GM21717 (cell line): ENCODE data around the gene PHKB.
"Not testable (repeated sequence)": the region's sequence is repeated elsewhere in the genome, so short reads cannot be mapped to it uniquely, and the experiment has no call there.

ENCODE experiments used
- ATAC-seq: cut with Tn5 transposase; IDR thresholded peaks from one replicate; pipeline ENCODE4 v1.9.1; 2021; ENCODE audit warnings: mild to moderate bottlenecking, moderate library complexity; ENCODE audit not compliant: unreplicated experiment

The PHKB gene

DNA sequence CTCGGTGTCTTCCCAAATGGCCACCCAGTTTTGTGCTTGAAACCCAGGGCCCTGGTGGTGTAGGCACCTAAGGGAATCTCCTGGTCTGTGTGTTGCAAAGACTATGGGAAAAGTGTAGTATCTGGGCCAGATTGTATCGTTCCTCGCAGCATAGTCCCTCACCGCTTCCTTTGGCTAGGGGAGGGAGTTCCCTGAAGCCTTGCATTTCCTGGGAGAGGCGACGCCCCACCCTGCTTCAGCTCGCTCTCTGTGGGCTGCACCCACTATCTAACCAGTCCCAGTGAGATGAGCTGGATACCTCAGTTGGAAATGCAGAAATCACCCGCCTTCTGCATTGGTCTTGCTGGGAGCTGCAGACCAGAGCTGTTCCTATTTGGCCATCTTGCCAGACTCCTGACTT, 93.5 kb downstream of the PHKB start:
- not testable (repeated sequence) for ATAC-seq

DNA sequence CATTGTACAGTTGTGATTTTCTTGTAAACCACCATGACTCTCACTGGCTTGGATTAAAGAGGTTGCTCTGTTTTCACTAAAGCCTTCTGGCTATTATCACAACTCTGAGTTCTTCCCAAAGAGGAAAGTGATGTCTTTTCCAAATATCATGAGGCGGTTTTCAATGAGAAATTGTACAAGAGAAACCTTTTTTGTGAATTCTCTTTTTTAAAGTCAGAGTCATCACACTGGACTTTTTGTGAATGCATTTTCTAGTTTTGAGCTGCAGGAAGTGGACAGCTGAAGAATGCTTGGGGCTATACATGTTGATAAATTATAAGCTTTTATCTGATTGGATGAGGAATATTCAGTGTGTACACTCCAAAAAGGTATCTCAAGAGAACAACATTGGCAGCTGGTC, 100.2 kb downstream of the PHKB start:
- ATAC-seq: no peak

DNA sequence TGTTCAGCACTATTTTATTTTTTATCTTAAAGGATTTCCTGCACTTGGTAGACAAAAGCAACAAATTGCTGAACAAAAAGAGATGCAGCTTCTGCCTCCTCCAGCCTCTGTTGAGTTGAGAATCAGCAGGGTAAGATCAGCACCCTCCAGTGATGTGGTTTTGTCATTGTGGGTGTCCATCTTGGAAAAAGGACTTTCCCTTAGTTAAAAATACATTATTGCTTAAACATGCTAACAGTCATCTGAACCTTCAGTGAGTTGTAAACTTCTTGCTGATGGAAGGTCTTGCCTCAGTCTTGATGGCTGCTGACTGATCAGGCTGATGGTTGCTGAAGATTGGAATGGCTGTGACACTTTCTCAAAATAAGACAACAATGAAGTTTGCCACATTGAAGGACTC, 101.2 kb downstream of the PHKB start:
- no peak for ATAC-seq

DNA sequence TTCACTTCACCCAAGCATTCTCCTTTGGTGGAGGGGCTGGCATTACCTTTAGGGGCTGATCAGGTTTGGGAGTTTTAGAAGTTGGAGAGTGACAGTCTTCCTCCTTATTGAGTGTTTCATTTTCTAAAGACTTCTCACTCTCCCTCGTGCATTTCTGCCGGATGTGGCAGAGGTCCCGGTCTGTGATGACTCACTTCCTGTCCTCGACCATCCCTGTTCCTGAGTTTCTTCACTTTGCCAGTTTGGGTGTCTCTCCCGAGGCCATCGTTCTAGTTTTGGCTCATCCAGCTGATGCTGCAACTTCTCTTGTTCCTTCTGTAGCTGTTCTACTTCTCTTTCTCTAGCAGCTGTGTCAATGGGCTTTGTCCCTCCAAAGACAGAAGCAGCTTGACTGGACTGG, 104.3 kb downstream of the PHKB start:
- no peak for ATAC-seq

DNA sequence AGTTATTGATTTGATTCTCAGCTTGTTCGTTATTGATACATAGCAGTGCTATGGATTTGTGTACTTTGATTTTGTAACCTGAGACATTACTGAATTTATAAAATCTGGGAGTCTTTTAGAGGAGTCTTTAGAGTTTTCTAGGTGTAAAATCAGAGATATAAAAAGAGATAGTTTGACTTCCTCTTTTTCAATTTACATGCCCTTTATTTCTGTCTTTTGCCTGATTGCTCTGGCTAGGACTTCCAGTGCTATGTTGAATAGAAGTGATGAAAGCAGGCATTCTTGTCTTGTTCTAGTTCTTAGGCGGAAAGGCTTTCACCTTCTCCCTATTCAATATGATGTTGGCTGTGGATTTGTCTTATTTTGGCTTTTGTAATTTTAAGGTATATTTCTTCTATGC, 106.2 kb downstream of the PHKB start:
- ATAC-seq: no peak

DNA sequence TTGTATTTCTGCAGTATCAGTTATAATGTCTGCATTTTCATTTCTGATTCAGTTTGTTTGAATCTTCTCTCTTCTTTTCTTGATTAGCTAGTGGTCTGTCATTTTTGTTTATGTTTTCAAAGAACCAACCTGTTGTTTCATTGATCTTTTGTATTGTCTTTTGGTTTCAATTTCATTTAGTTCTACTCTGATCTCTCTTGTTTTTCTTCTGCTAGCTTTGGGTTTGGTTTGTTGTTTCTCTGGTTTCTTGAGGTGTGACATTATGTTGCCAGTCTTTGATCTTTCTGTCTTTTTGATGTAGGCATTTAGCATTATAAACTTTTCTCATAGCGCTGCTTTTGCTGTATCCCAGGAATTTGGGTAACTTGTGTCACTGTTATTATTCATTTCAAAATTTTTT, 107.2 kb downstream of the PHKB start:
- ATAC-seq: no peak

DNA sequence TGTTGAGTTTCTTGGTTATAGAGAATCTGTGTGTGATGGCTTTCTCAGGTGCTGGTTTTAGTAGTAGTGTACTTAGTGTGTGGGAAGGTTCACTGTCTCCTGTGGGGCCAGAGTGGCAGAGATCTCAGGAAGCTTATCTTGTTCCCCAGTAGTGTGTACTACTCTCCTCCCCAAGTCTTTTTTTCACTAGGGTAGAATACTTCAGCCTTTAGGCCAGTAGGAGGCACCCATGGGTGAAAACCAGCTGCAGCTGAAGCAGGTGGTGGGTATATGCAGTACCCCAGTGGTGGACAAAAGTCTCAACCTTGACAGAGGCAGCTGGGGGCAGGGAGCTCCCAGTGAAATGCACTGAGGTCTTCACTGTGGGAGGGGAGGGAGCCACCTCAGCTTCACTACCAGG, 109.9 kb downstream of the PHKB start:
- no peak for ATAC-seq

DNA sequence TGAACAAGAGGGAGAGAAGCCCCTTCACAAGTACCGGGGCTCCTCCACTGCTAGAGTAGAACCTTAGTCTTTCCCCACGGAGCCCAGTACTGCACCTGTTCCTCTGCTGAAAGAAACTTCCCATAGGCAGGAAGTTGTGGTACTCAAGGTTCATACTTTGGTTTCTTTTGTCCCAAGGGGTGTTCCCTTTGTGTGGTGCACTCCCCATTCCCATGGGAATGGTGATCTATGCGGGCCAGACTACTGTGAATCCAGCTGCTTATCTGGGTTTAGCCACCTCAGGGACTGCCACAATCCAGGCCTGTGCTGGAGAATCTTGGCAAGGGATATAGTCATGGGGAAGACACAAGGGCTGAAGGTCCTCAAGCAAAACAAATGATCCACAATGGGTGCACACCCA, 110.6 kb downstream of the PHKB start:
- ATAC-seq: no peak

DNA sequence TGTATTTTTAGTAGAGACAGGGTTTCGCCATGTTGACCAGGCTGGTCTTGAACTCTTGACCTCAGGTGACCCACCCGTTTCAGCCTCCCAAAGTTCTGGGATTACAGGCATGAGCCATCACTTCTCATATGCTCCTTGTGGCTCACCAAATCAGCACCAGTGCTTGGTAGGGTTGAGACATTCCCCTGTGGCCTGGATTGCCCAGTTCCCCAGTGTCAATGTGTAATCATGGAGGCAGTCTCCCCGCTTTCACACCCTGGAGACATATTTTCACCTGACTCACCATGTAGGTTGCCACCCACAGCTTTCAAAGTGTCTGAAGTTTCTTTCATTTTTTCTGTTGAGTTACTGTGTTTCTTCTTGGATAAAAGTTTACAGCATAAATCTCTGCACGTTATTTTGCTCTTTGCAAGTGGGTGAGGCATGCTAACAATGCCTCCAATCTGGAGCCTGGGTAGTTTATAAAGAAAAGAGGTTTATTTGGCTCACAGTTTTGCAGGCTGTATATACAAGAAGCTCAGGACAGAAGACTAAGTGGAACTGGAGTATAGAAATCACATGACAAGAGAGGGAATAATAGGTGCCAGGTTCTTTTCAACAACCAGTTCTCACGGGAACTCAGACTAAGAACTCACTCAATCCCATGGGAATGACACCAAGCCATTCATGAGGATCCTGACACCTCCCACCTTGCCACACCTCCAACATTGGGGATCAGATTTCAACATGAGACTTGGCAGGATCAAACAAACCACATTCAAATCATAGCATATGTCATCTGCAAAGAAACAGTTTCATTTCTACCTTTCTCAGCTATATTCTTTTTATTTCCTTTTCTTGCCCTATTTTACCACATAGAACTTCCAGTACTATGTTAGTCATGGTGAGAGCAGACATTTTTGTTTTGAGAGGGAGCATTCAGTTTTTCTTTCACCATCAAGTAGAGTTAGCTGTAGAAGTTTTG, 113.2 kb downstream of the PHKB start:
- peak; percentile 69 for ATAC-seq

DNA sequence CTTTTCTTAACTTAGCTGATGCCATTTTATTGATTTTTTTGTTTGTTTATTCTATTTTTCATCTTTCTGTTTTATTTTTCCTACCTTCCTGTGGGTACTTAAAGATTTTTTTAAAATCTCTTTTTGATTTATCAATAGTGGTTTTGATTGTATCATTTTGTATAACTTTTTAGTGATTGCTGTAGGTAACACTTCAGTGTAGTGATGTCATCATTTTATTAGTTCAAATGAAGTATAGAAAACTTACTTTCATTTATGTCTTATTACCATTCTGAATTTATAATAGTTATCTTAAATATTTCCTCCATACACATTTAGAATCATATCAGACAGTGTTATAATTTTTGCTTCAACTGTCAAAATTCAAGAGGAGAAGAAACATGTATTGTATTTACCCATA, 115.9 kb downstream of the PHKB start:
- ATAC-seq: no peak

DNA sequence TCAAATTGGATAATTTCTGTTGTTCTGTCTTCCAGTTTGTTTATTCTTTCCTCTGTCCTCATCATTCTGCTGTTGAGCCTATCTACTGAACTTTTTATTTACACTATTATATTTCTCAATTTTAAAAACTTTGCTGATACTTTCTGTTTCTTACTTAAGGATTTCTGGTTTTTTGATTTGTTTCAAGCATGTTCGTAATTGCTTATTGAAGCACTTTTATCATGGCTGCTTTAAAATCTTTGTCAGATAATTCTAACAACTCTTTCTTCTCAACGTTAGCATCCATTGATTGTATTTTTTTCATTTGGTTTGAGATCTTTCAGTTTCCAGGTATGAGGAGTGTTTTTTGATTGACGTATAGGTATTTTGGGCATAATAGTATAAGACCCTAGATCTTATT, 116.9 kb downstream of the PHKB start:
- no peak for ATAC-seq

DNA sequence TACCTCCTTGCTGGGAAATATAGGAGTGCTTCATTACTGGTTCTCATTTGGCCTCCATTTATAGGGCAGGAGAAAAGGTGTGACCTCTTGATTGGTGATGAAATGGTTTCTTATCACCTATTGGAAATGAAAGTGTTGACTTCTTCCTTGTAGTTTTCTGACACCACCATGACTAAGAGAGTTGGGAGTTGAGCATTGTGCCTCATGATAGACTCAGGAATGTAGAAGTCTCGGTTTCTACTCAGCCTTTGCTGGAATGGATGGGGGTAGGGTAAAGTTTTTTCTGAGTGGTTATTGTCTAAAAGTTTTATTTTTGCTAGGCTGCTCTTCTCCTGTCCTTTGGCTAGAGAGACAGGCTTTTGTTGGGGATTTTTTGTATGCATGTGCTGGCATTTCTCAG, 117.4 kb downstream of the PHKB start:
- no peak for ATAC-seq

DNA sequence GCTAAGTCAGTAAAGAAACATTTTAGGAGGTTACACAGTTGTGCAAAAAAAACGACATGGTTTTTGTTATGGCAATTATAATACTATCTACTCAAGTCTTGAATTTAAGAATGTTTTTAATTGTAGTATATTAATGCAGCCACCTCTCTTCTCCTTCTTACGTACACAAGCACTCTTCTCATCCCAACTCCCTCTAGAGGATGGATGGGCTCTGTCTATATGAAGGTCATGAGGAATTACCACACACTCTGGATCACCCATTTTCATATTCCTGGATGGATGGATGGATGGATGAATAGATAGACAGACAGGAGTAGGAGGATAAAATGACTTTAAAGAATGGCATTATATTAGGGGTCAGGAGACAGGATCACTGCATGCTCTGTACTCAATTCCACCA, 120.0 kb downstream of the PHKB start:
- no peak for ATAC-seq

DNA sequence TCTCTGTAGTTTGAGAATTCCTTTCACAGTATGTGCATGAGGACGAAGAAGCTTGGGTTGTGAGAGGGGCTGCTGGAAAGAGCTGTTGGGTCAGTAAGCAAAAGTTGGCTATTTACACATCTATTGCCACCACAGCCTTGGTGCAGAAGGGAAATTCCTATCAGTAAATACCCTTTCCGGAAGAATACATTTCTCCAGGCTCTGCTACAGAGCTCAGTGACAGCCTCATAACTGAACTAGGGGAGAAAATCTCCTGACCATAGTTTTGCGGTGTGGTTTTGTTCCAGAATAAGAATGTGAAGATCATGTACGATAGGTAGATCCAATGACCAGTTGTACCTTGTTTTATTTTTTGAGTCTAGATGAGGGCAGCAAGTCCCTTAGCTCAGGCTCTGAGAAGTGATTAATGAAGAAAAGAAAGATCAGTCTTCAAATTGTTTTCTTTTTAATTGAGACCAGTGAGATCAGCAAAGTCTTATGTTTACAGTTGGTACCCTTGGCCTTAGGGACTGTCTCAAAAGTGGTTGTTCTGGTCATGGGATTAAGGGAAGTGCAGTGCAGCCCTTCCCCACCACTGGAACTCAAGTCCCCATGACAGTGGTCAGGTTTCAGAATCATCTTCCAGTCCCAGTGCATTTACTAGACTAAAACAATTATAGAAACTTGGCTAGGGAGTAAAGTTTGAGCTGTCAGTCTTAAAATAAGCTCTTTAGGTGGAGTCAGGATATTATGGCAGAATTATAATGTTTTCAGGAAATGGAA, 123.5 kb downstream of the PHKB start:
- no peak for ATAC-seq

DNA sequence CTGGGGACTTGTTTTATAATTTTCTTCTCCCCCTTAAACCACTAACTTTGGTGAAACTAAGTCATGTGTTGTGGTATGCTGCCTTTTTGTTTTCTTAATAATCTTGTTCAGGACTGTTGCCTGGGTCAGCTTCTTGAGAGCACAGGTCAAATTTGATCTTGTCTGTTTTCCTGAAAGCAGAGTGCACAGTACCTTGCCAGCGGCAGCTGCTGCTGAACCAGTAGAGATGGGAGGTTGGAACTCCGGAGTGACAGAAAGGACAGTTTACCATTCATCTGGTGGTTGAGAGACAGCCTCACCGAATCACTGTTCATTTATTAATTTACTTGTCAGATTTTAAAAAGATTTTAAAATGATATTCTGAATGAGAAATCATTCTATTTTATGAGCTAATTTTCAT, 125.0 kb downstream of the PHKB start:
- no peak for ATAC-seq

DNA sequence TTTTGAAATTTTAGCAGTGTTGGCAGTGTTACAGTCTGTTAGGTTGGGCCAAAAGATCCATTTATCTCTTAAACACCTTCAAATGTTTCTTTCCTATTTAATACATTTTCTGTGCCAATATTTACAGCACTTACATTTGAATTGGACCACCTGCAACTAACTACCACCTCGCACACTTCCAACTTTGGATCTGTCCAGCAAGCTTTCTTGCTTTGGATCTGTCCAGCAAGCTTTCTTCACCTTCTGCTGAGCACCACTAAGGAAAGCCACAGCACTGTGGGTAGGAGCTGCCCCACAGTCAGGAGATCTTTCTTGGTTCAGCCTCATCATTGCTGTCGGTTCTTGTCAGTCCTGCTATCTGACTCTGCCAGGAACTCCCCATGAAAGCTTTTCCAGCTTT, 129.3 kb downstream of the PHKB start:
- no peak for ATAC-seq

DNA sequence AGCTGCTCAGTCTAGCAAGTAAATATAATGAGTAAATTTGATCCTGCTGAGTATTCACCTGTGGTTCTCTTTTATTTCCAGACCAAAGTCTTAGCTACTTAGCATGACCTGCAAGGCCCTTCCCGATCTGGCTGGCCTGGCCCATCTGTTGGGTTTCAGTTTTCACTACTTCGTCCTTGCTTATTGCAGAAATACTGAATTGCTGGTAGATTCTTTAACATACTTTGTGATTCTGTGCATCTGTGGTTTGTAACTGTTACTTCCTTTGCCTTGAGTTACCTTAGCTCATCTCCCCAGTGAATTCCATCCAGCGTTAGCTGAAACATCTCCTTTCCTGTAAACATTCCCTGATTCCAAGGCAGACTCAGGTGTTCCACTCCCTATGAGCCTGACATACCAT, 131.1 kb downstream of the PHKB start:
- ATAC-seq: no peak

DNA sequence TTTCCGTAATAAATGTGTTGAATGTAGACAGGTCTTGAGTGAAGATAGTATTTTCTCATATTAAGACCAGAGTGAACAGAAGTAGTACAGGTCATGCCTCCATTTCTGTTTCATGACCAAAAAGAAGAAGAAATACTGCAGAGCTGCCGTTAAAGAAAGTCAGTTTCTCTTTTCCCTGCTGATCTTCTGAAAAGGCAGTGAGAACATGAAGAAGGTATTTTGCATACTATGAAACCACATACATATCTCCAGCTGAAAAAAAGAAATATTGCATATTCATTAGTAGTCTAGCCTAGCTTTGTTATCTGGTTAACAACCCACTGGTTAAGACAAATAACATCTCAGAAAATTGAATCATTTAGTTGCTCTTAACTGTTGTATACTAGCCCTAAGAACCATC, 138.4 kb downstream of the PHKB start:
- peak; percentile 77 for ATAC-seq

DNA sequence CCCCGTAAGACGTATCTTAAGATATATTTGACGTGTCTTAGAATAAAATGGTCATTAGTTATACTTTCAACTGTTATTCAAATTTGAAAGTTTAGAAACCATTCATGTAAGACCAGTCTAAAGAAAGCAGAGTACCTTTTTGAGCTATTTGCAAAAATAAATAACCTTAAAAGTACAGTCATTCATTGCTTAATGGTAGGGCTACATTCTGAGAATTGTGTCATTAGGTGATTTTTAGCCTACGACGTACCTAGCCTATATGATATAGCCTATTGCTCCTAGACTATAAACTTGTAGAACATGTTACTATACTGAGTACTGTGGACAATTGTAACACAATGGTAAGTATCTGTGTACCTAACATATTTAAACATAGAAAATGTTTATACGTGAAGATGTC, 139.2 kb downstream of the PHKB start:
- ATAC-seq: no peak

DNA sequence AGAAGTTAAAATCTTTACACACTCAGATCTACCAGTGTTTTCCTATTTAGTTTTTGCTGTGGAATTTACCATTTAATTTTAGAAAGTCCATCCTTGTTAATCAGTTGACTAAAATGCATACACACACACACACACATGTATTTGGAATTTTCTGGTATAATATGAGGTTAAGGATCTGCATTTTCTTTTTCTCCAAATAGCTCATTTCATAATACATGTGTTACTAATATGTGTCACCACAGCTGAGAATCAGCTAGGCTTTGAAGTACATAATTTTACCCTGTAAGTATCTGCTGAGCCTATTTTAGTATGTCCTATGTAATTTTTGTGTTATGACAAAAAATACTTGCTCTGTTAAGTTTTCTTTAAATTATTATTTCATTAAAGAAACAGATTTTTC, 143.2 kb downstream of the PHKB start:
- no peak for ATAC-seq

DNA sequence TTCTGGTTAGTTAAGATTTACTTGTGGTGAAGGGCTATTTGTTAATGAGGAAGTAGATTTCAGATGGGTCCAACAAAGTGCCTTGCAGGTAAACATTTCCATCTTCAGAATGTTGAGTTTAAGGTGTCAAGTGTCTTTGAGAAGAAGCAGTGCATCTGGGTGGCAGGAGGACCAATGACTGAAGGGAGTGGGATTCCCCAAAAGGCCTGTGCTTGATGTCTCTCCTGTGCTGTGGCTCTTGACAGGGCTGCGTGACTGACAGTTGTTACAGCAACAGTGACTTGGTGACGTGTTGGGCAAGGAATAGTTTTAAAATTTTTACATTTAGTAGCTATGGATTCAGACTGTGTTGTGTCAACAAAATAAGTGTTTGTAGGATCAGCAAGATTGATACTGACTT, 149.9 kb downstream of the PHKB start:
- ATAC-seq: no peak

DNA sequence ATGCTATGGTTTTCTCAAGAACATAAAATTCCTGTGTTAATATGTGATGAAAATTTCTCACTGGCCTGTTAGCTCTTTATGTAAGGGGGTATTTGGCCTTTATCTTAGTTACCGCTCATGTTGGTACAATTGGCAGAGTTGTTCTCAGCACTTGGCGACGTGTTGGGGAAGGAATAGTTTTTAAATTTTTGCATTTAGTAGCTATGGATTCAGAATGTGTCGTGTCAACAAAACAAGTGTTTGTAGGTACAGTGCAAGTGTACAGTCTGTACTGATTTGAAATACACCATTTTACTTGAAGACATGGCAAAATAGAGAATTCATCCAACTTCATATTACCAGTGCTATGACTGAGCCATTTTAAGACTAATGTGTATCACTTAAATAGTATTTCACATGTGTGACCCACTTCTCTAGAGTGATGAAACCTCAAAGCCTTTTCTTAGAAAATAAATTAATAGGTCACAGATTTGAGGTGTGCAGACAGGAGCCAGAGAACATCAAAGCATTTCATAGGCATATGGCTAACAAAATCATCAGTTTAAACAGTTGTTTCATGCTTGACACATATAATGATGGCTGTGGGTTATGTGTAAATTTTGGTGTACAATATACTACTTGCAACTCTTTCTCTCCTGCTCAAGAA, 150.8 kb downstream of the PHKB start:
- no peak for ATAC-seq
